Activated naive CD4-positive, alpha-beta T cell (primary cell): Measurements from ENCODE around the gene ARHGAP36.

Experiments used
- DNase-seq, 4 experiments: peaks; one replicate each; lab custom pipeline; 2025; lab: John Stamatoyannopoulos, UW

Gene ARHGAP36

GRCh38 chrX:131058136-131058868 is at the start of gene ARHGAP36:
Gene ARHGAP36, plus strand, starts transcription at chrX:131058346. Its CDS starts 23,320 bp downstream, at chrX:131081666.
- no peak for DNase-seq

DNA sequence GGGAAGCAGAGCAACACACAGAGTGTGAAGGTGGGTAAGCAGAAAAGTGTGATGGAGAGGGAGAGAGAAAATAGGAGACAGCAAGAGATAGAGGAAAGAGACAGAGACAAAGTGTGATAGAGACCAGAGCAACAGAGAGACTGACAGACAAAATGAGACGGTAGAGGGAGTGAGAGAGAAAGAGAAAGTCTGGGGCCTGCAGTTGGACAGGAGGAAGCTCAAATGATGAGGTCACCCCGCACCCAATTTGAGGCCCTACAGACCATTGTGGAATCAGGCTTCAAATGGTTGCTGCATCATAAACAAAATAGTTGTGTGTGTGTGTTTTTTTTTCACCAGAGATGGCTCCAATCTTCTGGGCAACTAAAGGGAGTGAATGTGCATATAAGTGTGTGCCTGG is 48.0 kb upstream of the ARHGAP36 start:
- no peak for DNase-seq

- DNase-seq: no peak
These were observed 32.8 kb upstream of the ARHGAP36 start for GRCh38 chrX:131025336-131025735.

DNA sequence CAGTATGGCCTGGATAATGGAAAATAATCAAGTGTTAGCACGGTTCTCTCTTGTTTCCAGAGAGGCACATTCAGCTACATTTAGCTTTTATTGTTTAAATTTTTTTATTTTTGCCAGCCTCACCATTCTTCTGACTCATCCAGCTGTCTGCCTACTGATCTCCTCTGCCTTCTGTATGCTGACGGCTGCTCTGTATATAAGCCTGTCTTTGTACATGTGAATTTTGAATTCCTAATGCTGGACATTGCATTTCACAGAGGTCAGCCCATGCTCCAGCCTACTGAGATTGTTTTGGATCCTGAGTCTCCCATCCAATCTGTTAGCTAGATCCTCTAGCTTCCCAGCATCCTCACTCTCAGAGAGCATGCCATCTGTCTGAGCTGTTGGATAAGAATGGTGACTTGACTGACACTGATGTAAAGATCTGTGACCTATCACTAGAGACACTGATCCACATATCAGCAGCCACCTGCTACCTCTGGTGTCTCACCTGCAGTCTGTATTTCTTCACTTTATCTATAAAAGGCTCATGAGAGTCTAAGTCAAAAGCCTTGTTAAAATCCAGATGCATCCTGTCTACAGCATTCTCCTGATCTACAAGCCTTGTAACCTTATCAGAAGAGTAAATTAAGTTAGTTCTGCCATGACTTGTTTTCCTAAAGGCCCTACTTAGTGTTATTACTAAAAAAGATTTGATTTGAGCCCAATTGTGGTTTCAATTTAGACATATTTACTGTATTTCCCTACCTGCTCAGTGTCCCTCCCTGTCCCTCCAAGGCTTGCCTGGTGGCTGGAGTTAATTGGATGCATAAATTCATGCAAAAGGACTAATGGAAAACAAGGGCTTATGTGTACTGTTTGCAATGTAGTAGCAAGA is 25.6 kb upstream of the ARHGAP36 start:
- DNase-seq: no peak

DNA sequence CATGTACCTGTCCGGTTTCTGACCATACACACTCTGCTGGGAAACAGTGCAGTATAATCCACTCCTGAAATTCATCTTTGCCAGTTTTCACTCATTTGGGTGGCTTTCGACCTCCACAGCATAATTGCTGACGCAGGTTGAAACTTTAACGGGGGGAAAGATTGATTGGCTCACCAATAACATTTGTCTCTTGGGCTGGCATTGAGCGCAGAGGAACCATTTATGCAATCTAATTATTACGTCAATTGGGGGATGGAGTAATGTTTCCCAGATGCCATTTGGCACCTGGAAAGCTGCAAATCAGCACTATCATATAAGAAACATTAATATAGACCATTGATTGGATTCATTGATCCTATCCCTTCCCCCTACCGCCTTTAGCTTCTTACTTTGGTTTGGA is 24.1 kb upstream of the ARHGAP36 start:
- no peak for DNase-seq

DNA sequence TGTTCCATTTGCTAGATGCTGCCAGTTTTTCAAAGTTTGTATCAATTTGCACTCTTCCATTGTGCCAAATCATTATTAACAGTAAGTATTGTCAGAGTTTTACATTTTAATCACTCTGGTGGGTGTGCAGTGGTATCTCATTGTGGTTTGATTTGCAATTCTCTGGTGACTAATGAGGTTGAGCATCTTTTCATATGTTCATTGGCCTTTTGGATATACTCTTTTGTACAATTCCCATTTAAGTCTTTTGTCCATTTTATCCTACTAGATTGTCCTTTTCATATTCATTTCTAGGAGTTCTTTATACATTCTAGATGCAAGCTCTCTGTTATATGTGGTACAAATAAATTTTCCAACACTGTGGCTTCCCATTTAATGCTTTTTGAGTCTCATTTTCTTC is 17.4 kb upstream of the ARHGAP36 start:
- DNase-seq: no peak

- DNase-seq: no peak
These were observed 16.5 kb upstream of the ARHGAP36 start for GRCh38 chrX:131041667-131042066.

GRCh38 chrX:131045726-131046125 is 12.4 kb upstream of the ARHGAP36 start:
- DNase-seq: no peak

DNA sequence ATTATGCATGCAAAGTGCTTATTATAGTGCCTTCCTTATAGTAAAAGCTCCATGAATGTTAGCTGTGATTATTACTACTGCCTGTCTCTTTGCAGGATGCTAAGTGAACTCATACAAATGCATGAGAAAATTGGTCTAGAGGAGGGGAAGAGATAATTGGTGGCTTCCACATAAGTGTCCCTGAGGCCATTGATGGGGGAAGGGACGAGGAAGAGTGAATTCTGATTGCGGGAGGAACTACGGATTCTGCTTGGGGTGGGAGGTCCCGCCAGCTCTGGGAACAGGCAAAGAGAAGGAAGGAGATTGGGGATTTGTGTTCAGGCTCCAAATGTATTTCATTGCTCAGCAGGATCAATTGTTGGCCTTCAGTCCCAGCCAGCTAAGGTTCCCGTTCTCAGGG is 11.6 kb upstream of the ARHGAP36 start:
- DNase-seq: no peak

- DNase-seq: no peak
These were observed 11.0 kb upstream of the ARHGAP36 start for GRCh38 chrX:131047180-131047579.

GRCh38 chrX:131053076-131053475 is 5.1 kb upstream of the ARHGAP36 start:
- DNase-seq: no peak

DNA sequence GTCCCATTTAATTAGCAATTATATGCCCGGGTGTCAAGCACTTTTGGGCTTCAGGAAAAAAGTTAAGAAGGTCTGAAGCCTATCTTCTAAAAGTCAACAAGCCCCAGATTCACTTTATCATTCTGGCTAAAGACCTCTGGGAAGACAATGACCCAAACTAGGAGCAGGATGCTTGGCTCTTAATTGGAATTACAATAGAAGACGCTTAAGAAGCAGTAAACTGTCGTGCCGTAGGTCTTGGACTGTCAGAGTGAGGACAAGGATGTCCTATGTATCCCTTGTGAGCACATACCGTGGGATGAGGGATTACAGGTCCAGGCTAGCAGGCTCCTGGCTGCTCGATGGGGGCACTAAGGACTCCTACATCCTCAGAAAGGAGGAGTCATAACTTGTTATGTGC is 3.2 kb upstream of the ARHGAP36 start:
- DNase-seq: no peak

DNA sequence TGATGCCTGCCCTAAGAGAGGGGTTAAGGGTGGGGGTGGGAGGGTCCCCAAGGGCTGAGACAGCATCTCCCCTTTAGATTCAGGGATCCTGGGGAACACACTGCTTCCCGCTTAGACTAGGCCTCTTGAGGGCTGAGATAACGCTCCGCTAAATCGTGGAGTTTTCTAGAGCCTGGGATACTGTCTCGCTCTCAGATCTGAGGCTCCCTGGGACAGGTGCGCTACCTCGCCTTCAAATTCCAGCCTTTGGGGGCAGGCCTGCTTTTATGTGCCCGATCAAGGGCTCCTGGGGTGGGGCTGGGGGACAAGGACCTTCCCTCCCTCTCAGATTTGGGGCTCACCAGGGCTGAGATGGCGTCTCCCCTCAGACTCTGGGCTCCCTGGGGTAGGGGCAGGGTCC is 440 bp upstream of the ARHGAP36 start:
- no peak for DNase-seq

GRCh38 chrX:131059246-131059645 is 1.1 kb downstream of the ARHGAP36 start:
- no peak for DNase-seq

DNA sequence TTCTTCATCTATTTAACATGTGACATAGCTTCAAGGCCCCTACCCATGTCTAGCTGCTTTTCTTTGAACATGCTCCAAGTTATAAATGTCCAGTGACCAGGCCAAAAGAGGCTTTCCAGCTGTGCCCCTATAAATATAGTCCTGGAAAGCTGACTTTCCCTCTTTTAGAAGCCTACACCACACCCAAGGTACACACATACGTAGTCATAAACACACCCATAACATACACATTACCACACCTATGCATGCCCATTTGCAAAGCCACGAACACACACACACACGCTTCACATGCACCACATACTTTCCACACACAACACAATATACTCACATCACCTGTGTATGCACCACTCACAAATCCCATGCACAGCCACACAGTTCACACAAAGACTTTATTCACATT is 2.0 kb downstream of the ARHGAP36 start:
- DNase-seq: no peak

GRCh38 chrX:131061306-131061705 is 3.2 kb downstream of the ARHGAP36 start:
- DNase-seq: no peak

DNA sequence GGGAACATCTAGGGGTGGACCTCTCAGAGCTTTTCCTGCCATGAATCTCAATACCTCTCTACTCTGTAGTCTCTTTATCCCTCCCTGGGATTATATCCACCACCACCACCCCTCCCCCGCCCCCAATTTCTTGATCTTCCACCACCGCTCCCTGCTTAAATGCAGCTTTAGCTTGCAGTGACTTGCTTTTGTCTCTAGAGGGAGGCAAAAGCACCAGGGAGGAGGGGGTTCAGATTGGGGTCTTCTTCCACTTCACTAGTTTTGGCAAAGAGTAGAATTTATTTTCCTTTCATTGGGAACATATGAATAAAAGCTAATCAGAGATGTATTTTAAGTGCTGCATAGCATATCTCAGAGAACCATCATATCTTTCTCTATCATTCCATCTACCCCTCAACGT is 5.5 kb downstream of the ARHGAP36 start:
- no peak for DNase-seq

GRCh38 chrX:131066237-131066636 is 8.1 kb downstream of the ARHGAP36 start:
- no peak for DNase-seq

GRCh38 chrX:131067216-131067615 is 9.1 kb downstream of the ARHGAP36 start:
- DNase-seq: no peak

- no peak for DNase-seq
These were observed 9.9 kb downstream of the ARHGAP36 start for GRCh38 chrX:131067846-131068745.

DNA sequence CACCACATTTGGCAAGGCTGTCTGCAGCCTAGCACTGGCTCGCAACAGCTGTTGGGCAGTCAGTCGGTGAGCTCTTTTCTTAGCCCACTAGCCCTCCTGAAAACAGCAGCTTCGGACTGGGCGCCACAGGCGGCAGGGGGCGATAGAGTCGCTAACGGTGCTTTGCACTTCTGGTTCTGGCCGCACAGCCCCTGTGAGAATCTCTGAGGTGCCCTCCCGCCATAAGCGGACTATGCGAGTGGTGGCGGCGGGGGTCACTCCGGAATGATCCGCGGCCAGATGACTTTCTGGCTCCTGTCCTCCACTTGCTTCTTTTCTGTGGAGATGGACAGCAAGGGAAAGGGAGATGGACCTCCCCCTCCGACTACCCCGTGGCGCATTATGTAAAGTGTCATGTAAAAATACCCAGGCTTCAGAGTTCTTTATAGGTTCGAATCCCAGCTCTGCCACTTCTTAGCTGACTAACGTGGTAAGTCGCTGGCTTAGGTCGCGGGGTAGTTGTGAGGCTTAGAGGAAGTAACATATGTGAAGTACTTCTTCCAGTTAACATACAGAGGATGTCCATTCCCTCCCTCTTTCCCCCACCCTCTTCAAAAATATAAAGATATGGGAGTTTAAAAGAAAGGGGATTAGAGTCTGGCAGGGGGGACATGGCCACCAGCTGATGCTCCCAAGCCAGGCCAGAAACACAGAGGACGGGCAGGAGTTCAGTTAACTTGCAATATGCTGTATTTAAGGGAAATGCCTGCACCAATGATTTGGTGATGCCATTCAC is 11.0 kb downstream of the ARHGAP36 start:
- DNase-seq: no peak
